CD4-positive, alpha-beta T cell (primary cell): Measurements from ENCODE around the gene C12orf76. TPM values are rescaled to one million over a fixed set of nuclear protein-coding genes. Genes with fewer than 3 reads are reported as not detected.

Experiments used
- ATAC-seq: fragments of 200-7000 bp; cut with Tn5 transposase; one replicate; pipeline ENCODE4 v1.10.0; 2022; ENCODE audit warnings: mild to moderate bottlenecking; ENCODE audit not compliant: poor library complexity
- CTCF ChIA-PET: fragments of 350-600 bp; sonication (Branson Sonifier 250); formaldehyde crosslinking; loops from one replicate; lab custom pipeline; 2021; ENCODE audit warnings: antibody characterized with exemption, inconsistent platforms; lab: Charles Lee
- POLR2A ChIA-PET: fragments of 350-600 bp; sonication (Branson Sonifier 250); formaldehyde crosslinking; loops from one replicate; lab custom pipeline; 2021; ENCODE audit warnings: antibody characterized with exemption, inconsistent platforms; lab: Charles Lee
- DNase-seq, 14 experiments: peaks; one replicate each; pipeline ENCODE4 v3.0.0-alpha.2; 2013 to 2020; ENCODE audit warnings: mixed read lengths in 2 of 14
- H3K27ac ChIP-seq, 2 donors: one replicate each; pipeline versions ENCODE4 v1.5.1 to v1.7.0; 2013; ENCODE audit warnings: low read length in 2 of 2, low read depth in 1 of 2, mild to moderate bottlenecking in 1 of 2
- H3K27me3 ChIP-seq, 2 experiments: 1 replicate in 1 of 2; 2 replicates in 1 of 2; pipeline versions ENCODE4 v1.6.1 to v1.7.0; 2013; ENCODE audit warnings: low read length in 2 of 2, control low read depth in 1 of 2, mild to moderate bottlenecking in 1 of 2, moderate library complexity in 1 of 2; ENCODE audit not compliant: insufficient read depth in 2 of 2, control insufficient read depth in 1 of 2
- H3K36me3 ChIP-seq: one replicate; pipeline ENCODE4 v1.6.1; 2013; ENCODE audit warnings: low read length, control low read depth; ENCODE audit not compliant: insufficient read depth
- H3K4me1 ChIP-seq: one replicate; pipeline ENCODE4 v1.6.1; 2013; ENCODE audit warnings: low read length, control low read depth; ENCODE audit not compliant: insufficient read depth
- H3K4me3 ChIP-seq: one replicate; pipeline ENCODE4 v1.5.1; 2013; ENCODE audit warnings: mild to moderate bottlenecking, low read length, moderate library complexity
- H3K9me3 ChIP-seq, 2 experiments: 1 replicate in 1 of 2; 2 replicates in 1 of 2; pipeline versions ENCODE4 v1.6.1 to v1.7.0; 2013; ENCODE audit warnings: low read length in 2 of 2, mild to moderate bottlenecking in 2 of 2, control low read depth in 1 of 2, moderate library complexity in 1 of 2; ENCODE audit not compliant: control insufficient read depth in 1 of 2, insufficient read depth in 1 of 2
- H3K27ac Mint-ChIP-seq: one replicate; pipeline ENCODE4 v1.8.0; 2020; ENCODE audit warnings: mixed read lengths
- H3K27me3 Mint-ChIP-seq: one replicate; pipeline ENCODE4 v1.8.0; 2021; ENCODE audit warnings: mixed read lengths
- H3K36me3 Mint-ChIP-seq: one replicate; pipeline ENCODE4 v1.8.0; 2021; ENCODE audit warnings: low read depth, mixed read lengths
- H3K4me1 Mint-ChIP-seq: one replicate; pipeline ENCODE4 v1.8.0; 2021; ENCODE audit warnings: low read depth, mixed read lengths
- H3K4me3 Mint-ChIP-seq: one replicate; pipeline ENCODE4 v1.8.0; 2020; ENCODE audit warnings: mild to moderate bottlenecking, mixed read lengths
- H3K9me3 Mint-ChIP-seq: one replicate; pipeline ENCODE4 v1.8.0; 2020; ENCODE audit warnings: mixed read lengths
- CTCF ChIP-seq: fragments of 200-600 bp; IDR thresholded peaks from one replicate; pipeline ENCODE4 v1.8.0; 2022; ENCODE audit warnings: antibody characterized with exemption, mild to moderate bottlenecking
- intact Hi-C, 2 experiments: fragments of 100-400 bp; cut with DNase I in 1 of 2; cut with micrococcal nuclease in 1 of 2; formaldehyde crosslinking; loops; one replicate each; pipeline versions ENCODE4 v1.15.1 to v1.9.0; 2023 to 2025; cut with DNase I, micrococcal nuclease
- polyA plus RNA-seq, 2 donors: library from polyadenylated mRNA; unstranded; fragments of 120-200 nt; gene quantifications; one replicate each; pipeline ENCODE4 v1.2.1, GENCODE V29; 2013
- total RNA-seq, 174 experiments: library from RNA in 2 of 174; stranded (reverse) in 2 of 174; gene quantifications; one replicate each; pipeline ENCODE4 v1.2.3 and lab custom pipeline; 2021 to 2026

C12orf76 gene, protein sequence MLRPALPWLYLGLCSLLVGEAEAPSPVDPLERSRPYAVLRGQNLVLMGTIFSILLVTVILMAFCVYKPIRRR
- 10 to 100 TPM in 1 of 2 experiments, 1 to 10 TPM in 1; 9.8 to 12.6 TPM for total RNA-seq
- 29.9 TPM for polyA plus RNA-seq (2013, experiment 1 of 2)
- 28.2 TPM for polyA plus RNA-seq (2013, experiment 2 of 2)
- 3.0 to 48.2 (median 14.5) reads per million in 172 experiments for total RNA-seq (lab: John Stamatoyannopoulos, UW)

DNA sequence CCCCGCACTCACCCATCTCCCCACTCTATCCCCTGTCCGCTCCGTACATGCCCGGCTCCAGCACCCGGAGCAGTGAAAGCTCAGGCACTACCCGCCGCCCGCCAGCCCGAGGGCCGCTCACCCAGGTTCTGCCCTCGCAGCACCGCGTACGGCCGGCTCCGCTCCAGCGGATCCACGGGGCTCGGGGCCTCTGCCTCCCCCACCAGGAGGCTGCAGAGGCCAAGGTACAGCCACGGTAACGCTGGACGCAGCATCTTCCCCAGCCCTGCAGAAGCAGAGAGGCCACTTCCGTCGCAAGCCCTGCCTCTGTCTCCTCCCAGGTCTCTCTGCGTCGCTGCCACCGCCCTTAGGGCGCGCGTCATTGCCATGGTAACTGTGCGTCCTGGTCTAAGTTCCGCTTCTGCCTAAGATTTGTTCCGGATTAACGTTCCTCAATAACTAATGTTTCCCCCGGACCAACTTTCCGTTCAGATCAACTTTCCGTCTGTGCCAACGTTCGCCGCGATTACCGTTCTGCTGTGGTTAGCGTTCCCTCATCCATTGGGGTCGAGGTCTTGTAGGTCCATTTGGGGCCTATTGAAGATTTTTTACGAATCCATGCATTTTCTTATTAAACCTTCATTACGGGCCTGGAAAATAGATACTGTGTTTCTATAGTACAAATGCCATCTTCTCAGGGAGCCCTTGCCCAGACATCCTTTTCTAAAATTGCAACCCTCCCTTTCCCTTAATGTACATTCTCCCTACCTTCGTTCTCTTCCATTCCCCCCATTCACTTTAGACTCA, at the start of gene C12orf76:
C12orf76 (minus strand) TSS at position 281 of the 786 bp plus-strand sequence; CDS start at position 254, 27 bp downstream.
- POLR2A ChIA-PET, result interaction anchor here (1.0 kb wide), 1 partner anchor 31 kb away, joined by 6 read pairs; no protein-coding TSS in a partner anchor
- intact Hi-C loops, result loop anchor here in 1 of 2 experiments (2.0 to 5.0 kb wide), 6 partner anchors 50 to 996 kb away; partner anchors contain the start of genes ANKRD13A, ATP2A2, FAM222A and IFT81
- Histone ChIP-seq H3K36me3 (no peaks in the 10 kb centered on the region), H3K27me3 (no peaks in the 10 kb centered on the region), H3K4me1 (peaks cover 29% of the 10 kb centered on the region), H3K9me3 (no peaks in the 10 kb centered on the region), H3K27ac (peak within 1 kb of the TSS; percentile 76 to 87), H3K4me3 (peak within 1 kb of the TSS; percentile 79)
- Mint-ChIP-seq H3K27me3 (no peaks in the 10 kb centered on the region), H3K36me3 (peaks cover 7% of the 10 kb centered on the region), H3K4me1 (peaks cover 29% of the 10 kb centered on the region), H3K27ac (peak within 1 kb of the TSS; percentile 82), H3K4me3 (peak within 1 kb of the TSS; percentile 93), H3K9me3 (no peaks in the 10 kb centered on the region)
- ATAC-seq, result peak; percentile 99
- CTCF ChIA-PET, result interaction anchor here (1.3 kb wide), 1 partner anchor 402 kb away, joined by 3 read pairs; the partner anchor contains the start of gene ARPC3
- DNase-seq, result peak; percentile 82 to 97 (median 90)
- no peak for TF ChIP-seq CTCF

DNA sequence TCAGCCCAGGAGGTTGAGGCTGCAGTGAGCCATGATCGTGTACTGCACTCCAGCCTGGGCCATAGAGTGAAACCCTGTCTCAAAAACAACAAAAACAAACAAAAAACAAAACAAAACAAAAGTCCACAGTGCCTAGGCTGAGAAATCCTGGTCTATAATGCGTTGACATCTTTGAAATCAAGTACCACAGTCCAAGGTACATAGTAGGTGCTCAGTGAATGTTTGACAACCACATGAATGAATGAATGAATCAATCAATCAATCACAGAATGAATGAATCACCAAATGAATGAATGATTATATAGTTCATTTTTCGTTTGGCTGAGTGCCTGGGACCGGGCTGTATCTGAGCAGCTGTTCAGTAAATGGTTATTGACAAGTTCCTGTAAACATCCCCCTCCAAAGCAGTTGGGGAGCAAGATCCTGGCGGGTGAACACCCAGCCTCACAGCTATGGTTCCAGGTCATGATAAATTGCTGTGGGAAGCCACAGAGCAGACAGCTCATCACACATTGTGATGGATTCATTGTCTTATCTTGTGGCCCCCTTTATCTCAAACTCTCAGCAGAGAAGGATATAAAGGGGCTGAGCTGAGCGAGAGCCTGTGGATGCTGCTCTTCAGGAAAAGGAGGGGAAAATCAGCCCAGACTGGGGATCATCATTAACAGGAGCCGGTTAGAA, 45.4 kb upstream of the C12orf76 start:
- no peak overlapping the region for H3K4me3 Mint-ChIP-seq
- H3K36me3 ChIP-seq, result no peaks in the 10 kb centered on the region

More for the DNA sequence above, 45.4 kb upstream of the C12orf76 start:
- intact Hi-C loops, result no loop called here
- peaks cover 43% of the 10 kb centered on the region for H3K27me3 Mint-ChIP-seq
- H3K27ac ChIP-seq, result no peak overlapping the region
- POLR2A ChIA-PET, result no interaction called here
- no peaks in the 10 kb centered on the region for H3K4me1 Mint-ChIP-seq
- no peaks in the 10 kb centered on the region for H3K27me3 ChIP-seq
- no peaks in the 10 kb centered on the region for H3K9me3 ChIP-seq
- CTCF ChIA-PET, result no interaction called here
- H3K27ac Mint-ChIP-seq, result no peak overlapping the region
- H3K9me3 Mint-ChIP-seq, result no peaks in the 10 kb centered on the region
- DNase-seq (no peak), ATAC-seq (no peak)
- no peak overlapping the region for H3K4me3 ChIP-seq
- TF ChIP-seq CTCF, result no peak
- H3K36me3 Mint-ChIP-seq, result no peaks in the 10 kb centered on the region
- no peaks in the 10 kb centered on the region for H3K4me1 ChIP-seq
